Measurements from ENCODE around the gene PATZ1.
"Not testable (repeated sequence)": the region's sequence is repeated elsewhere in the genome, so short reads cannot be mapped to it uniquely, and the experiment has no call there.

Gene PATZ1

DNA sequence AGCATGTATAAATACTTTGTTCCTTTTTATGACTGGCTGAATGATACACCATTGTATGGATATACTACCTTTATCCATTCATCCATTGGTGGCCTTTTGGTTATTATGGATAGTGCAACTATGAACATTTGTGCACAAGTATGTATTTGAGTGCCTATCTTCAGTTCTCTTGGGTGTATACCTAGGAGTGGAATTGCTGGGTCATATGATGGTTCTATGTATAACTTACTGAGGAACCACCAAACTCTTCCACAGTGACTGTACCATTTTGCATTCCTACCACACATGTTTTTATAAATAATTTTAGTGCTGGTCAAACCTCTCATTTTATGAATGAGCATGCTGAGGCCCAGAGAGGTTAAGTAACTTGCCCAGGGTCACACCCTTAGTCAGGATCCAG is 3.8 kb upstream of the PATZ1 start:
- H3K4me1 ChIP-seq (ENCODE audit: control insufficient read depth, insufficient read depth, low read length): peaks cover 7% of the 10 kb centered on the region; the same call in 1 of the 2 replicates
- CTCF ChIA-PET: no interaction called here
- H3K9me3 ChIP-seq (ENCODE audit: control insufficient read depth, insufficient read depth, low read depth, low read length): no peaks in the 10 kb centered on the region
- TF ChIP-seq ZNF140 (tag by site-specific recombination; IDR thresholded peaks at IDR 0.05) (peak; percentile 86), HOXD13 (CRISPR knock-in tag; IDR thresholded peaks at IDR 0.05; ENCODE audit: borderline replicate concordance) (no peak), ZNF768 (tag by site-specific recombination; IDR thresholded peaks at IDR 0.05) (0 out of 2 replicates have a peak, but pooled peaks have one; percentile 57)
- POLR2A ChIA-PET: interaction anchor here (1.0 to 1.4 kb wide), 2 partner anchors 48 to 53 kb away, joined by 4 to 5 read pairs; no protein-coding TSS in a partner anchor
- no peak overlapping the region for H3K27ac ChIP-seq (ENCODE audit: extremely low read depth, low read depth, low read length)
- H3K36me3 ChIP-seq (ENCODE audit: control insufficient read depth in 2 of 2, insufficient read depth in 1 of 2, low read length in 2 of 2): peaks cover 0 to 3% of the 10 kb centered on the region in 2 experiments; a peak in 1 of 3 replicates
- H3K4me3 ChIP-seq (ENCODE audit: low read depth, low read length): no peak overlapping the region

DNA sequence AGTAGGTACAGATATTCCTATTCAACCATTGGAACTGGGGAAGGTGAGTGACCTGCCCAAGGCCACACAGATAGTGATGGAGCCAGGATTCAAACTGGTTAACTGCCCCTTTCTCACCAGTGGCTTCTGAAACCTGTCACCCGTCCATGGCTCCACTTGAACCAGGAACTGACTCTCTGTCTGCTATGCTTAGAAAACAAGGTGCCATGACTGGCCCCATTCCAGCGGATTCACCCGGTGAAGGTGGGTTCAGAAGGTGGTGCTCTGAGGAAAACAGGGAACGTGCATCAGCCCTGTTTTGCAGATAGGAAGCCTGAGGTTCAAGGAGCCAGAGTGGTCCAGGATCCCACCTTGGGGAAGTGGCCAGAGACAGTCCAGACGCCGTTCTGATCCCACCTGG is 2.6 kb upstream of the PATZ1 start:
- no peak for TF ChIP-seq ZNF239 (tag by site-specific recombination; IDR thresholded peaks at IDR 0.05)
- TF ChIP-seq ZNF10 (tag by site-specific recombination; IDR thresholded peaks at IDR 0.05): peak; percentile 61; the same call in 1 of the 2 replicates
- Histone ChIP-seq H3K27ac (ENCODE audit: extremely low read depth, low read depth, low read length) (0 out of 2 replicates have a peak overlapping the region, but pooled peaks have one; percentile 10), H3K36me3 (ENCODE audit: control insufficient read depth in 2 of 2, insufficient read depth in 1 of 2, low read length in 2 of 2) (peaks cover 0 to 14% of the 10 kb centered on the region in 2 experiments; a peak in 1 of 3 replicates), H3K9me3 (ENCODE audit: control insufficient read depth, insufficient read depth, low read depth, low read length) (no peaks in the 10 kb centered on the region), H3K4me1 (ENCODE audit: control insufficient read depth, insufficient read depth, low read length) (peaks cover 16% of the 10 kb centered on the region), H3K4me3 (ENCODE audit: low read depth, low read length) (no peak overlapping the region)
- CTCF ChIA-PET: no interaction called here
- POLR2A ChIA-PET: interaction anchor here (1.5 kb wide), 1 partner anchor 42 kb away, joined by 4 read pairs; no protein-coding TSS in a partner anchor

DNA sequence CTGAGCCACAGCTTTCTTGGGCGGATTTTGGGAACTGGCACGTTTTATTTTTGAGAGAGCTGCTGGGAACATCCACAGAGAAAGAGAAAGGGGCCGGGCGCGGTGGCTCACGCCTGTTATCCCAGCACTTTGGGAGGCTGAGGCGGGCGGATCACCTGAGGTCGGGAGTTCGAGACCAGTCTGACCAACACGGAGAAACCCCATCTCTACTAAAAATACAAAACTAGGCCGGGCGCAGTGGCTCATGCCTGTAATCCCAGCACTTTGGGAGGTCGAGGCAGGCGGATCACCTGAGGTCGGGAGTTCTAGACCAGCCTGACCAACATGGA is 1.8 kb upstream of the PATZ1 start:
- H3K9me3 ChIP-seq (ENCODE audit: control insufficient read depth, insufficient read depth, low read depth, low read length); H3K4me3 ChIP-seq (ENCODE audit: low read depth, low read length): not testable (repeated sequence)
- ChIA-PET POLR2A (interaction anchor here (0.5 to 2.4 kb wide), 8 partner anchors 15 to 283 kb away, joined by 3 to 63 read pairs (median 7); partner anchors contain the start of genes DRG1 and PIK3IP1), CTCF (interaction anchor here (1.1 kb wide), 1 partner anchor 43 kb away, joined by 4 read pairs; no protein-coding TSS in a partner anchor)
- peak overlapping the region; percentile 92 for H3K27ac ChIP-seq (ENCODE audit: extremely low read depth, low read depth, low read length)
- peaks cover 23% of the 10 kb centered on the region for H3K4me1 ChIP-seq (ENCODE audit: control insufficient read depth, insufficient read depth, low read length)
- peaks cover 0 to 22% of the 10 kb centered on the region in 2 experiments; a peak in 1 of 3 replicates for H3K36me3 ChIP-seq (ENCODE audit: control insufficient read depth in 2 of 2, insufficient read depth in 1 of 2, low read length in 2 of 2)

DNA sequence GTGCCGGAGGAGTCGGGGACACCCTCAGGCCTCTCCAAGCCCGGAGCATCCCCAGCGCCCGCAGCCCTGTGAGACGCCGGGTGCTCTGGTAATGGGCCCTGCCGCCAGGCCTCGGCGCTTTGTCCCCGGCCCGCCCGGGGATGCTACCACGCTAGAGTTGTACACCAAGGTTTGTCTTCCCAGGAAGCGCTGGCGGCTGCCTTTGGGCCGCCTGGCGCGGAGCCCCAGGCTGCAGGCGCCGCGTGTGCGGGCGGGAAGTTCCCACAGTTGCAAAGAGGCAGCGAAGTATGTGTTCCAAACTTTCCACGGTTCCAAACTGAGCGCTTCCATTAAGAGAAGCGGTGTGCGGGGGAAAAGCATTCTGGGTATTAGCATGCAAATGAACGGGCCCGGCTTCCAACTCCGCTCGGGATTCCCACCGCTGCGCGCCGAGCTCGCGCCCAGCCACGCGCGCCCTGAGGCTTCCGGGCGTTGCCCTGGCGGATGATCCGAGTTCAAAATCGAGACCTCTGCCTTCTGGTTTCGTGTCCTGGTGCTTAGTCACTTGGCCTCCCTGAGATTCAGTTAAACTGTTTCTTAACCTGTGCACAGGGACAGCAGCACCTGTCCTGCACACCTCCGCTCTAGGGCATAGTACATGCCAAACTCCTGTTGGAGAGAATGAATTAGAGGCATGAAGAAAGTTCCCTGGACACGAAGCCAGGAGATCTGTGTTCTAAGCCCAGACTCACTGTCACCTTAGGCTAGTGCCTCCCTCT is 1.3 kb upstream of the PATZ1 start:
- peaks cover 5 to 27% of the 10 kb centered on the region in 2 experiments for H3K36me3 ChIP-seq (ENCODE audit: control insufficient read depth in 2 of 2, insufficient read depth in 1 of 2, low read length in 2 of 2)
- peak overlapping the region; percentile 70 for H3K4me3 ChIP-seq (ENCODE audit: low read depth, low read length)
- POLR2A ChIA-PET: interaction anchor here (0.5 to 2.4 kb wide), 16 partner anchors 10 to 283 kb away, joined by 3 to 63 read pairs (median 4); partner anchors contain the start of genes DRG1 and PIK3IP1
- peak overlapping the region; percentile 92 for H3K27ac ChIP-seq (ENCODE audit: extremely low read depth, low read depth, low read length)
- TF ChIP-seq, protein P1, sequence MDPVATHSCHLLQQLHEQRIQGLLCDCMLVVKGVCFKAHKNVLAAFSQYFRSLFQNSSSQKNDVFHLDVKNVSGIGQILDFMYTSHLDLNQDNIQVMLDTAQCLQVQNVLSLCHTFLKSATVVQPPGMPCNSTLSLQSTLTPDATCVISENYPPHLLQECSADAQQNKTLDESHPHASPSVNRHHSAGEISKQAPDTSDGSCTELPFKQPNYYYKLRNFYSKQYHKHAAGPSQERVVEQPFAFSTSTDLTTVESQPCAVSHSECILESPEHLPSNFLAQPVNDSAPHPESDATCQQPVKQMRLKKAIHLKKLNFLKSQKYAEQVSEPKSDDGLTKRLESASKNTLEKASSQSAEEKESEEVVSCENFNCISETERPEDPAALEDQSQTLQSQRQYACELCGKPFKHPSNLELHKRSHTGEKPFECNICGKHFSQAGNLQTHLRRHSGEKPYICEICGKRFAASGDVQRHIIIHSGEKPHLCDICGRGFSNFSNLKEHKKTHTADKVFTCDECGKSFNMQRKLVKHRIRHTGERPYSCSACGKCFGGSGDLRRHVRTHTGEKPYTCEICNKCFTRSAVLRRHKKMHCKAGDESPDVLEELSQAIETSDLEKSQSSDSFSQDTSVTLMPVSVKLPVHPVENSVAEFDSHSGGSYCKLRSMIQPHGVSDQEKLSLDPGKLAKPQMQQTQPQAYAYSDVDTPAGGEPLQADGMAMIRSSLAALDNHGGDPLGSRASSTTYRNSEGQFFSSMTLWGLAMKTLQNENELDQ (tag by site-specific recombination; IDR thresholded peaks at IDR 0.05; ENCODE audit: low read depth): no peak
- no peak for TF ChIP-seq ZNF416 (tag by site-specific recombination; IDR thresholded peaks at IDR 0.05)
- TF ChIP-seq, protein P2, sequence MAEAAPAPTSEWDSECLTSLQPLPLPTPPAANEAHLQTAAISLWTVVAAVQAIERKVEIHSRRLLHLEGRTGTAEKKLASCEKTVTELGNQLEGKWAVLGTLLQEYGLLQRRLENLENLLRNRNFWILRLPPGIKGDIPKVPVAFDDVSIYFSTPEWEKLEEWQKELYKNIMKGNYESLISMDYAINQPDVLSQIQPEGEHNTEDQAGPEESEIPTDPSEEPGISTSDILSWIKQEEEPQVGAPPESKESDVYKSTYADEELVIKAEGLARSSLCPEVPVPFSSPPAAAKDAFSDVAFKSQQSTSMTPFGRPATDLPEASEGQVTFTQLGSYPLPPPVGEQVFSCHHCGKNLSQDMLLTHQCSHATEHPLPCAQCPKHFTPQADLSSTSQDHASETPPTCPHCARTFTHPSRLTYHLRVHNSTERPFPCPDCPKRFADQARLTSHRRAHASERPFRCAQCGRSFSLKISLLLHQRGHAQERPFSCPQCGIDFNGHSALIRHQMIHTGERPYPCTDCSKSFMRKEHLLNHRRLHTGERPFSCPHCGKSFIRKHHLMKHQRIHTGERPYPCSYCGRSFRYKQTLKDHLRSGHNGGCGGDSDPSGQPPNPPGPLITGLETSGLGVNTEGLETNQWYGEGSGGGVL (tag by site-specific recombination; IDR thresholded peaks at IDR 0.05): no peak
- no peak for TF ChIP-seq ZNF768 (tag by site-specific recombination; IDR thresholded peaks at IDR 0.05)
- no peak for TF ChIP-seq REPIN1 (tag by site-specific recombination; IDR thresholded peaks at IDR 0.05; ENCODE audit: low read depth)
- no peak for TF ChIP-seq ZFHX2 (tag by site-specific recombination; conservative IDR thresholded peaks at IDR 0.05)
- TF ChIP-seq ZNF341 (tag by site-specific recombination; IDR thresholded peaks at IDR 0.05; ENCODE audit: low read depth): no peak
- TF ChIP-seq ZNF350 (tag by site-specific recombination; IDR thresholded peaks at IDR 0.05): no peak
- TF ChIP-seq BCL11A (tag by site-specific recombination; IDR thresholded peaks at IDR 0.05; ENCODE audit: low read depth): no peak
- TF ChIP-seq ZIC2 (tag by site-specific recombination; IDR thresholded peaks at IDR 0.05): no peak
- TF ChIP-seq OVOL3 (tag by site-specific recombination; IDR thresholded peaks at IDR 0.05): no peak
- no peak for TF ChIP-seq ZNF266 (tag by site-specific recombination; IDR thresholded peaks at IDR 0.05; ENCODE audit: low read depth)
- TF ChIP-seq GLI2 (tag by site-specific recombination; IDR thresholded peaks at IDR 0.05; ENCODE audit: borderline replicate concordance, low read depth): no peak
- no peaks in the 10 kb centered on the region for H3K9me3 ChIP-seq (ENCODE audit: control insufficient read depth, insufficient read depth, low read depth, low read length)
- peaks cover 23% of the 10 kb centered on the region for H3K4me1 ChIP-seq (ENCODE audit: control insufficient read depth, insufficient read depth, low read length)
- CTCF ChIA-PET: interaction anchor here (0.7 to 1.2 kb wide), 4 partner anchors 11 to 1645 kb away, joined by 3 to 4 read pairs (median 4); partner anchors contain the start of gene SELENOM
